ENCODE data around the gene GMCL2. TPM values are rescaled to one million over a fixed set of nuclear protein-coding genes. Genes with fewer than 3 reads are reported as not detected.

The GMCL2 gene
- total and polyA plus RNA-seq, 2 experiments from 2014 or later: 0.07 TPM; not detected in 1

- Histone ChIP-seq H3K4me1 (ENCODE audit: insufficient read depth) (peaks cover 9% of the 10 kb centered on the region; the same call in 1 of the 2 replicates), H3K4me2 (peak overlapping the region; percentile 96), H3K27me3 (ENCODE audit: insufficient read depth) (no peaks in the 10 kb centered on the region), H3K9me2 (ENCODE audit: insufficient read depth) (no peaks in the 10 kb centered on the region), H4K20me1 (replicated peaks; ENCODE audit: insufficient read depth) (no peaks in the 10 kb centered on the region), H3F3A (replicated peaks; ENCODE audit: low read depth) (peaks cover 13% of the 10 kb centered on the region), H3K36me3 (ENCODE audit: insufficient read depth) (peaks cover 9% of the 10 kb centered on the region; the same call in 1 of the 2 replicates), H3K79me2 (replicated peaks; ENCODE audit: insufficient read depth) (peaks cover 13% of the 10 kb centered on the region; the same call in 1 of the 2 replicates), H3K4me3 (peak overlapping the region; percentile 83), H3K27ac (ENCODE audit: low read depth) (no peak overlapping the region), H2AFZ (peak overlapping the region; percentile 93)
- DNase-seq (ENCODE audit: low spot score): no peak
- H3K36me3 Mint-ChIP-seq (ENCODE audit: low read depth): peaks cover 34% of the 10 kb centered on the region
- H3K27ac Mint-ChIP-seq: no peak overlapping the region
- H3K27me3 Mint-ChIP-seq (ENCODE audit: insufficient read depth, low read depth, poor library complexity): peaks cover 25% of the 10 kb centered on the region
- ATAC-seq: no peak
- peak overlapping the region; percentile 67 for H3K4me3 Mint-ChIP-seq
- peaks cover 22% of the 10 kb centered on the region for H3K4me1 Mint-ChIP-seq
- no peak for TF ChIP-seq CREB1 (CRISPR knock-in tag; IDR thresholded peaks at IDR 0.05; ENCODE audit: low read depth)
- no peak for TF ChIP-seq ZNF114 (CRISPR knock-in tag; IDR thresholded peaks at IDR 0.05)
- H3K9me3 Mint-ChIP-seq: no peaks in the 10 kb centered on the region; the same call in 1 of the 3 replicates
Observed at GRCh38 chr5:178232920-178233429, 45.8 kb upstream of the GMCL2 start.

GRCh38 chr5:178232124-178232919, 45.2 kb upstream of the GMCL2 start, which contains the start of gene PHYKPL:
PHYKPL (minus strand) TSS chr5:178232802; CDS start chr5:178232550, 252 bp downstream.
- H3K27ac ChIP-seq (ENCODE audit: low read depth): peak within 1 kb of the TSS; percentile 45; the same call in 1 of the 2 replicates
- TF ChIP-seq CTCF (conservative IDR thresholded peaks at IDR 0.05; ENCODE audit: low read depth in 2 of 2): peak in 1 of 2 experiments; percentile 30; a peak in 2 of 4 replicates
- no peak for TF ChIP-seq ZNF331 (CRISPR knock-in tag; IDR thresholded peaks at IDR 0.05; ENCODE audit: low read depth)
- TF ChIP-seq REST (IDR thresholded peaks at IDR 0.05; ENCODE audit: unreplicated experiment): no peak
- TF ChIP-seq POLR2AphosphoS5 (IDR thresholded peaks at IDR 0.05; ENCODE audit: low read depth): peak; percentile 57; the same call in 1 of the 2 replicates
- no peak for TF ChIP-seq EZH2 (IDR thresholded peaks at IDR 0.05; ENCODE audit: low read depth, unreplicated experiment)
- TF ChIP-seq NANOG (IDR thresholded peaks at IDR 0.05; ENCODE audit: borderline replicate concordance): no peak
- no peak for TF ChIP-seq ZNF114 (CRISPR knock-in tag; IDR thresholded peaks at IDR 0.05)
- no peak for TF ChIP-seq ETS1 (IDR thresholded peaks at IDR 0.05)
- no peak for TF ChIP-seq STAT1 (IDR thresholded peaks at IDR 0.05; ENCODE audit: unreplicated experiment)
- no peak for TF ChIP-seq JUNB (IDR thresholded peaks at IDR 0.05; ENCODE audit: unreplicated experiment)
- TF ChIP-seq CREB1 (CRISPR knock-in tag; IDR thresholded peaks at IDR 0.05; ENCODE audit: low read depth): peak; percentile 67
- TF ChIP-seq EZH2phosphoT487 (IDR thresholded peaks at IDR 0.05; ENCODE audit: unreplicated experiment): no peak

More at GRCh38 chr5:178232124-178232919, 45.2 kb upstream of the GMCL2 start, which contains the start of gene PHYKPL:
- Mint-ChIP-seq H3K27me3 (ENCODE audit: insufficient read depth, low read depth, poor library complexity) (peaks cover 25% of the 10 kb centered on the region), H3K27ac (peak within 1 kb of the TSS; percentile 31; the same call in 1 of the 2 replicates), H3K4me1 (peaks cover 22% of the 10 kb centered on the region), H3K36me3 (ENCODE audit: low read depth) (peaks cover 41% of the 10 kb centered on the region), H3K9me3 (no peaks in the 10 kb centered on the region; the same call in 1 of the 3 replicates), H3K4me3 (peak within 1 kb of the TSS; percentile 84)
- peaks cover 9% of the 10 kb centered on the region; the same call in 1 of the 2 replicates for H3K36me3 ChIP-seq (ENCODE audit: insufficient read depth)
- H2AFZ ChIP-seq: peak within 1 kb of the TSS; percentile 93
- peaks cover 9% of the 10 kb centered on the region; the same call in 1 of the 2 replicates for H3K4me1 ChIP-seq (ENCODE audit: insufficient read depth)
- H3K4me2 ChIP-seq: peak within 1 kb of the TSS; percentile 96
- peaks cover 13% of the 10 kb centered on the region for H3F3A ChIP-seq (replicated peaks; ENCODE audit: low read depth)
- peak; percentile 85 for DNase-seq (ENCODE audit: low spot score)
- peak within 1 kb of the TSS; percentile 83 for H3K4me3 ChIP-seq
- no peaks in the 10 kb centered on the region for H3K27me3 ChIP-seq (ENCODE audit: insufficient read depth)
- H3K9me2 ChIP-seq (ENCODE audit: insufficient read depth): no peaks in the 10 kb centered on the region
- no peaks in the 10 kb centered on the region for H4K20me1 ChIP-seq (replicated peaks; ENCODE audit: insufficient read depth)
- H3K79me2 ChIP-seq (replicated peaks; ENCODE audit: insufficient read depth): peaks cover 13% of the 10 kb centered on the region; the same call in 1 of the 2 replicates
- ATAC-seq: peak; percentile 74

Data from GM23338 (cell line).